C4-2B (cell line): ENCODE data around the gene LIPC.

Experiments
- H3K27ac ChIP-seq: fragments of 450-650 bp; 2 replicates; pipeline ENCODE4 v1.5.1; 2017
- CTCF ChIP-seq: fragments of 450-650 bp; conservative IDR thresholded peaks from 2 replicates; pipeline ENCODE4 v1.5.1; 2017; ENCODE audit warnings: mild to moderate bottlenecking
- ZFX ChIP-seq: fragments of 450-650 bp; IDR thresholded peaks from 2 replicates; pipeline ENCODE4 v1.6.1; 2017

Gene LIPC

GRCh38 chr15:58390118-58390517 is 41.7 kb upstream of the LIPC start:
- H3K27ac ChIP-seq = no peak overlapping the region
- TF ChIP-seq CTCF = no peak
- no peak for TF ChIP-seq ZFX

- TF ChIP-seq ZFX (no peak), CTCF (no peak)
- H3K27ac ChIP-seq = no peak overlapping the region
Measured at GRCh38 chr15:58390655-58391054, 41.1 kb upstream of the LIPC start.

- TF ChIP-seq CTCF = no peak
- no peak for TF ChIP-seq ZFX
- H3K27ac ChIP-seq = no peak overlapping the region
Measured at GRCh38 chr15:58391088-58391487, 40.7 kb upstream of the LIPC start.

GRCh38 chr15:58392141-58392540 is 39.6 kb upstream of the LIPC start:
- no peak overlapping the region for H3K27ac ChIP-seq
- TF ChIP-seq ZFX (no peak), CTCF (no peak)

GRCh38 chr15:58392611-58393161 is 39.1 kb upstream of the LIPC start:
- TF ChIP-seq ZFX = no peak
- no peak for TF ChIP-seq CTCF
- no peak overlapping the region for H3K27ac ChIP-seq

GRCh38 chr15:58393241-58393662 is 38.5 kb upstream of the LIPC start:
- H3K27ac ChIP-seq = no peak overlapping the region
- no peak for TF ChIP-seq CTCF
- no peak for TF ChIP-seq ZFX

- H3K27ac ChIP-seq = no peak overlapping the region
- TF ChIP-seq CTCF (no peak), ZFX (no peak)
Measured at GRCh38 chr15:58396181-58396580, 35.6 kb upstream of the LIPC start.
